Measurements from ENCODE around the gene TBC1D8. TPM values are rescaled to one million over a fixed set of nuclear protein-coding genes. Genes with fewer than 3 reads are reported as not detected.

Gene TBC1D8
- total RNA-seq, 6 experiments from 2014 or later = 1.2 to 2.0 (median 1.5) TPM

DNA sequence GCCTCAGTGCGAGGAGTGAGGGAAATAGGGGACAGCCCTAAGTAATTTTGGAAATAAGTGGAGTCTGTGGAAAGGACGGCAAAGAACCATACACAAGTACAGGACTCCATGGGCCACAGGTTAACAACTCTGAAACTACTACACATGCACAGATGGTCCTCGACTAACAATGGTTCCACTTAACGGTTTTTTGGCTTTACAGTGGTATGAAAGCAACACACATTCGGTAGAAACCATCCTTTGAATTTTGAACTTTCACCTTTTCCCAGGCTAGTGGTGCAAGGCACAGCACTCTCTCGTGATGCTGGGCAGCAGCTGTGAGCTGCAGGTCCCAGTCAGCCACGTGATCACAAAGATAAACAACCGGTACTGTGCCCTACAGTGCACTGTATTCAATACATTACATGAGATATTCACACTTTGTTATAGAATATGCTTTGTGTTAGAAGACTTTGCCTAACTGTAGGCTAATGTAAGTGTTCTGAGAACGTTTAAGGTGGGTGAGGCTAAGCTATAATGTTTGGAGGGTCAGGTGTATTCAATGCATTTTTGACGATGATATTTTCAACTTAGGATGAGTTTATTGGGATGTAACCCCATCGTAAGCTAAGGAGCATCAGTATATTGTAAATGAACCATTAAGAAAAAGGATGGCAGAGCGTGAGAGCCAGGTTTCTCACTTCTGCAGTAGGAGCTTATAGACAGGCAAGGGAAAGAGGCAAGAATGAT lies 44.6 kb downstream of the TBC1D8 start:
- peaks cover 4% of the 10 kb centered on the region; the same call in 1 of the 2 replicates for H3K36me3 Mint-ChIP-seq (ENCODE audit: low read depth)
- H3K4me1 Mint-ChIP-seq (ENCODE audit: low read depth) = peaks cover 16% of the 10 kb centered on the region
- no peak overlapping the region for H3K27ac Mint-ChIP-seq
- H3K9me3 Mint-ChIP-seq = peaks cover 10% of the 10 kb centered on the region; the same call in 1 of the 2 replicates
- H3K27me3 Mint-ChIP-seq (ENCODE audit: insufficient read depth) = peaks cover 7% of the 10 kb centered on the region
- H3K4me3 Mint-ChIP-seq = no peak overlapping the region
- TF ChIP-seq, protein P1, sequence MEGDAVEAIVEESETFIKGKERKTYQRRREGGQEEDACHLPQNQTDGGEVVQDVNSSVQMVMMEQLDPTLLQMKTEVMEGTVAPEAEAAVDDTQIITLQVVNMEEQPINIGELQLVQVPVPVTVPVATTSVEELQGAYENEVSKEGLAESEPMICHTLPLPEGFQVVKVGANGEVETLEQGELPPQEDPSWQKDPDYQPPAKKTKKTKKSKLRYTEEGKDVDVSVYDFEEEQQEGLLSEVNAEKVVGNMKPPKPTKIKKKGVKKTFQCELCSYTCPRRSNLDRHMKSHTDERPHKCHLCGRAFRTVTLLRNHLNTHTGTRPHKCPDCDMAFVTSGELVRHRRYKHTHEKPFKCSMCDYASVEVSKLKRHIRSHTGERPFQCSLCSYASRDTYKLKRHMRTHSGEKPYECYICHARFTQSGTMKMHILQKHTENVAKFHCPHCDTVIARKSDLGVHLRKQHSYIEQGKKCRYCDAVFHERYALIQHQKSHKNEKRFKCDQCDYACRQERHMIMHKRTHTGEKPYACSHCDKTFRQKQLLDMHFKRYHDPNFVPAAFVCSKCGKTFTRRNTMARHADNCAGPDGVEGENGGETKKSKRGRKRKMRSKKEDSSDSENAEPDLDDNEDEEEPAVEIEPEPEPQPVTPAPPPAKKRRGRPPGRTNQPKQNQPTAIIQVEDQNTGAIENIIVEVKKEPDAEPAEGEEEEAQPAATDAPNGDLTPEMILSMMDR (IDR thresholded peaks at IDR 0.05) = no peak
- DNase-seq = no peak

DNA sequence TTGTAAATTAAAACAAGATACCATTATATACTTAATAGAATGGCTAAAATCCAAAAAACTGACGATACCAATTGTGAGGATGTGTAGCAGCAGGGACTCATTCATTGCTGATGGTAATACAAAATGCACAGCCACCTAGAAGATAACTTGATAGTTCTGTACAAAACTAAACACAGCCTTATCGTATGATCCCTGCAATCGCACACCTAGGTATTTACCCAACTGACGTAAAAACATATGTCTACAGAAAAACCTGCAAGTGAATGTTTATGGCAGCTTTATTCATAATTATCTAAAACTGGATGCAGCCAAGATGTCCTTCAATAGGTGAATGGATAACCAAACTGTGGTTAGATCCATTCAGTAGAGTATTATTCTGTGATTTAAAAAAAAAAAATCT lies 45.5 kb downstream of the TBC1D8 start:
- peaks cover 20% of the 10 kb centered on the region for H3K9me3 Mint-ChIP-seq
- no peak overlapping the region for H3K4me3 Mint-ChIP-seq
- no peak overlapping the region for H3K27ac Mint-ChIP-seq
- DNase-seq = no peak
- TF ChIP-seq, protein P1 (IDR thresholded peaks at IDR 0.05) = no peak
- peaks cover 9% of the 10 kb centered on the region for H3K27me3 Mint-ChIP-seq (ENCODE audit: insufficient read depth)
- peaks cover 4% of the 10 kb centered on the region; the same call in 1 of the 2 replicates for H3K36me3 Mint-ChIP-seq (ENCODE audit: low read depth)
- H3K4me1 Mint-ChIP-seq (ENCODE audit: low read depth) = 0 out of 2 replicates have a peak, but pooled peaks cover 12% of the 10 kb centered on the region

DNA sequence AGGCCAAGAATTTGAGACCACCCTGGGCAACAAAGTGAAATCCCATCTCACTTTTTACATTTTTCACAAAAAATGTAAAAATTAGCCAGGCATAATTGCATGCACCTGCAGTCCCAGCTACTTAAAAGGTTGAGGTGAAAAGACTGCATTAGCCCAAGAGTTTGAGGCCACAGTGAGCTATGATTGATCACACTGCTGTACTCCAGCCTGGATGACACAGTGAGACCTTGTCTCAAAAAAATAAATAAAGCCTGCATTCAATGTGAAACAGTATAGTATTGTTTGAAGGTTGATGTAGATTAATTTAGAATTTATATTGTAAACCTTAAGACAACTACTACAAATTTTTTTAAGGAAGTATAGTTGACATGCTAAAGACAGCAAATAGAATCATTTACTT lies 53.5 kb downstream of the TBC1D8 start:
- Mint-ChIP-seq H3K36me3 (ENCODE audit: low read depth) (peaks cover 15% of the 10 kb centered on the region), H3K4me1 (ENCODE audit: low read depth) (peaks cover 7% of the 10 kb centered on the region), H3K9me3 (peaks cover 39% of the 10 kb centered on the region), H3K27me3 (ENCODE audit: insufficient read depth) (peaks cover 22% of the 10 kb centered on the region), H3K27ac (no peak overlapping the region), H3K4me3 (no peak overlapping the region)
- TF ChIP-seq, protein P1 (IDR thresholded peaks at IDR 0.05) = no peak
- DNase-seq = no peak

DNA sequence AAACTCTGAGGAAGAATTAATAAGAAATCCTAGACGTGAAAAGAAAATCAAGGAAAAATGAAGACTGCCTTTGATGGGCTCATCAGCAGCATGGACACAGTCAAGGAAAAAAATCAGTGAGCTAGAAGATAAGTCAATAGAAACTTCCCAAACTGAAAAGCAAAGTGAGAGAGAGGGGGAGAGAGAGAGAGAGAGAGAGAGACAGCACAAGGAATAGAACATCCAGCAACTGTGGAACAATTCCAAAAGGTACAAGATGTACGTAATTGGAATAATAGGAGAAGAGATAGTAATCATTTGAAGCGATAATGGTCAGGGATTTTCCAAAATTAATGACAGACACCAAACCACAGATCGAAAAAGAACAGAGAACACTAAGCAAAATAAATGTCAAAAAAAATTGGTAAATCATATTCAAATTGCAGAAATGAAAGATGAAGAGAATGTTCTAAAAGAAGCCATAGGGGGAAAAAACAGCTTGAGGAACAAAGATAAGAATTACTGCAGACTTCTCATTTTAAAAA lies 54.5 kb downstream of the TBC1D8 start:
- peaks cover 7% of the 10 kb centered on the region for H3K4me1 Mint-ChIP-seq (ENCODE audit: low read depth)
- H3K27ac Mint-ChIP-seq = no peak overlapping the region
- H3K9me3 Mint-ChIP-seq = peaks cover 34% of the 10 kb centered on the region
- no peak overlapping the region for H3K4me3 Mint-ChIP-seq
- peaks cover 12% of the 10 kb centered on the region for H3K36me3 Mint-ChIP-seq (ENCODE audit: low read depth)
- H3K27me3 Mint-ChIP-seq (ENCODE audit: insufficient read depth) = peaks cover 23% of the 10 kb centered on the region
- no peak for DNase-seq
- TF ChIP-seq, protein P1 (IDR thresholded peaks at IDR 0.05) = no peak

DNA sequence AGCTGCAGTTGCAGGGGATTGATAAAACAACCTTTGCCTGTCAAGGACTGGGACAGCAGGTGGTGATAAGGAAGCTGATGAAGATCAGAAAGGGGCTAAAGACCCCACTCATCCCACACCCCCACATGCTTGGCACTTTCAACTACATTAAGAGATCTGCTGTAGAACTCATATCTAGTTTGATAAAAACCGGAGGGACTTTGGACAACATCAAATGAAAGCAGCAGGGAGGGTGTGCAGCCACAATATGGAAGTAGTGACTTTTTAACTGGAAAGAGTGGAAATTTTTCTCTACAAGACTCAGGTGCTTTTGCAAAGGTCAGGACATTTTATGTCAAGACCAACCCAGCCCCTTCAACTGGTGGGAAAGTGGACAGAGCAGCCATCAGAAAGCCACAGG lies 56.8 kb downstream of the TBC1D8 start:
- H3K27me3 Mint-ChIP-seq (ENCODE audit: insufficient read depth) = peaks cover 18% of the 10 kb centered on the region
- no peak for DNase-seq
- H3K4me1 Mint-ChIP-seq (ENCODE audit: low read depth) = peaks cover 7% of the 10 kb centered on the region
- H3K36me3 Mint-ChIP-seq (ENCODE audit: low read depth) = peaks cover 12% of the 10 kb centered on the region
- peaks cover 12% of the 10 kb centered on the region for H3K9me3 Mint-ChIP-seq
- H3K27ac Mint-ChIP-seq = no peak overlapping the region
- TF ChIP-seq, protein P1 (IDR thresholded peaks at IDR 0.05) = no peak
- H3K4me3 Mint-ChIP-seq = no peak overlapping the region
